Adipocyte (in vitro differentiated cells): ENCODE results near the gene SLK.

Source experiments
- DNase-seq: peaks from one replicate; pipeline ENCODE4 v3.0.0-alpha.2; 2015; ENCODE audit warnings: low read depth
- H3K27me3 ChIP-seq: replicated peaks from 2 replicates; pipeline ENCODE4 v1.7.0; 2013; ENCODE audit warnings: mild to moderate bottlenecking, low read length, moderate library complexity; ENCODE audit not compliant: control insufficient read depth, insufficient read depth
- H3K36me3 ChIP-seq: 2 replicates; pipeline ENCODE4 v1.7.0; 2013; ENCODE audit warnings: low read length, mild to moderate bottlenecking, moderate library complexity; ENCODE audit not compliant: control insufficient read depth, insufficient read depth, severe bottlenecking
- H3K4me1 ChIP-seq: 2 replicates; pipeline ENCODE4 v1.7.0; 2013; ENCODE audit warnings: mild to moderate bottlenecking, low read length, moderate library complexity; ENCODE audit not compliant: control insufficient read depth, insufficient read depth
- H3K4me3 ChIP-seq: 2 replicates; pipeline ENCODE4 v1.7.0; 2013; ENCODE audit warnings: mild to moderate bottlenecking, low read length, moderate library complexity
- H3K9ac ChIP-seq: 2 replicates; pipeline ENCODE4 v1.7.0; 2013; ENCODE audit warnings: mild to moderate bottlenecking, low read length, moderate library complexity
- H3K9me3 ChIP-seq: 2 replicates; pipeline ENCODE4 v1.7.0; 2013; ENCODE audit warnings: mild to moderate bottlenecking, low read length, moderate library complexity; ENCODE audit not compliant: control insufficient read depth

Gene SLK

DNA sequence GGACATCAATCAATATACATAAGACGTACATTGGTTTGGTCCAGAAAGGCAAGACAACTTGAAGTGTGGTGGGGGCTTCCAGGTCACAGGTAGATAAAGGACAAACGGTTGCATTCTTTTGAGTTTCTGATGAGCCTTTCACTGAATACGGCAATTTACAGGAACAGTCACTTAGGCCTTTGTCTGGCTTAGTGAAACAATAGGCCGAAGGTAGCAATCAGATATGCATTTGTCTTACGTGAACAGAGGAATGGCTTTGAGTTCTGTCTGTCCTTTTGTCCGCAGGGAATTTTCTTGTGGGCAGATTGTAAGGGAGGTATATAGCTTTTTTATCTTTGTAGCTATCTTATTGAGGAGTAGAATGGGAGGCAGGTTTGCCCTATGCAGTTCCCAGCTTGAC lies 38.2 kb upstream of the SLK start:
- no peaks in the 10 kb centered on the region for H3K36me3 ChIP-seq
- H3K27me3 ChIP-seq, result no peaks in the 10 kb centered on the region
- H3K9ac ChIP-seq, result no peak overlapping the region
- no peak for DNase-seq
- no peak overlapping the region for H3K4me3 ChIP-seq
- no peaks in the 10 kb centered on the region for H3K4me1 ChIP-seq
- H3K9me3 ChIP-seq, result no peaks in the 10 kb centered on the region

DNA sequence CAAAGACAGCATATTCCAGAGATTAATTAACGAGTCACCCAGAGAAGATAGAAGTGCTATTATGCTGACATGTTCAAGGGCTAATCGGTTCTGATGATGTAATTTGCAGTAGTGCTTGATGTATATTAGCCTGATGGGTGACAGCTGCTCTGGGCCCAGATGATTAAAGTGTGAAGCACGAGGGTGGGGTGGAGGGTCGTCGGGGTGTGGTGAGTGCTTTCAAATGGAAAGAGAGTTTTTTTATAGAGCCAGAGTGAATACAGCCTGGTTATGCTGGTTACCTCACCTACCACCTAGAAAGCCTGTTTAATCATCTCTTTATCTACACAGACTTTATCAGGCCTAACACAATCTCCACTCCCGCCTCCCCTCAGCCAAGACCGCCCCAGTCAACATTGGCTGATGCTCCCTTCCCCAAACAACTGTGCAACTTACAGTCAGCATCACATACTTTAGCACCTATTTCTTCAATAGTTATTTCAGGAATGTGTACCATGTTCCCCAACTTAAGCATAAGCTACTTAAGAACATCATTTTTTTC lies 37.5 kb upstream of the SLK start:
- Histone ChIP-seq H3K27me3 (no peaks in the 10 kb centered on the region), H3K36me3 (no peaks in the 10 kb centered on the region), H3K9ac (no peak overlapping the region), H3K9me3 (no peaks in the 10 kb centered on the region), H3K4me3 (no peak overlapping the region), H3K4me1 (no peaks in the 10 kb centered on the region)
- no peak for DNase-seq

DNA sequence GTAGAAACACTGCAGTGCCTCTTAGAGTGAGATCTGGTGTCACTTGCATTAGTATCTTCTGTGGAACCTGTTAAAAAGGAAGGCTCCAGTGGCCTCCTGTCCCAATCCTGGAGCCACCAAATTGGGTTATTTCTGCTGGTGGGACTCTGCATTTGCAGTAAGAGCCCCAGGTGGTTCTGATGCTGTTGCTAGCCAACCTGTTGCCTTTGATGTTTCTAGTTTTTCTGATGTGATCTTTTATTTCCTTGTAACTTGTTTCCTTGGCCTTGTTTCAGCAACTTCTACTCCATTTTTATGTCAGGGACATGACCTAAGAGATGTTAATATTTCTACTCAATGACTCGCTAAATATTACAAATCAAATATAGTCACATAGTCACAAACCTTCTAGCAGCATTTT lies 36.5 kb upstream of the SLK start:
- no peaks in the 10 kb centered on the region for H3K9me3 ChIP-seq
- no peak for DNase-seq
- no peaks in the 10 kb centered on the region for H3K4me1 ChIP-seq
- no peak overlapping the region for H3K4me3 ChIP-seq
- no peak overlapping the region for H3K9ac ChIP-seq
- no peaks in the 10 kb centered on the region for H3K36me3 ChIP-seq
- H3K27me3 ChIP-seq, result no peaks in the 10 kb centered on the region

DNA sequence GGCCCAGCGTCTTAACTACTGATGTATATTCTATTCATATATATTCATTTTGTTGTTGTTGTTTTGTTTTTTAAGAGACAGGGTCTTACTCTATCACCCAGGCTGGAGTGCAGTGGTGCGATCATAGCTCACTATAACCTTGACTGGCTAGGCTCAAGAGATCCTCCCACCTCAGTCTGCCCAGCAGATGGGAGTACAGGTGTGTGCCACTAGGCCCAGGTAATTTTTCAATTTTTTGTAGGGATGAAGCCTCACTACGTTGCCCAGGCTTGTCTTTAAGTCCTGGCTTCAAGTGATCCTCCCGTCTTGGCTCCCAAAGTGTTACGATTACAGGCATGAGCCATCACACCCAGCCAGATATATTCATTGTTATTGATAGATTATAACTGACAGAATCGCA lies 36.1 kb upstream of the SLK start:
- Histone ChIP-seq H3K9ac (no peak overlapping the region), H3K4me1 (no peaks in the 10 kb centered on the region), H3K4me3 (no peak overlapping the region), H3K27me3 (no peaks in the 10 kb centered on the region), H3K9me3 (no peaks in the 10 kb centered on the region), H3K36me3 (no peaks in the 10 kb centered on the region)
- DNase-seq, result no peak

DNA sequence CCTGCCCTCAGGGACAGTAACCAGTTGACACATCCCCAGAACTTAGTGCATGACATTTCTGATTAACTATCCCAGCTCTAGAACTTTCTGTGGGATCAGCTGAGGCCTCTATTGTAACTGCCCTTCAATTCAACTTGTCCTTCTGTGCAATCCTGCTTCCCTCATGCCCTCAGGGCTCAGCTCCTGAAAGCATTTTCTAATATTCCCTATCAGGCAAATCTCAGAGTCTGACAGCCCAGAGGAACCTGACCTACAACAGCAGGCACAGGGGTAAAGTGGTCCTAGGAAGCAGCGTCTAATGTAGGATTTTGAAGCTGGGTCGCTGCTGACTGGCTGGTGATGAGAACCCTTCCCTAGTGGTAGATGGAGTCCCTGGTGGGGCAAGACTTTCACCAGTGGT lies 35.3 kb upstream of the SLK start:
- Histone ChIP-seq H3K4me1 (no peaks in the 10 kb centered on the region), H3K36me3 (no peaks in the 10 kb centered on the region), H3K9ac (no peak overlapping the region), H3K4me3 (no peak overlapping the region), H3K9me3 (no peaks in the 10 kb centered on the region), H3K27me3 (no peaks in the 10 kb centered on the region)
- no peak for DNase-seq

DNA sequence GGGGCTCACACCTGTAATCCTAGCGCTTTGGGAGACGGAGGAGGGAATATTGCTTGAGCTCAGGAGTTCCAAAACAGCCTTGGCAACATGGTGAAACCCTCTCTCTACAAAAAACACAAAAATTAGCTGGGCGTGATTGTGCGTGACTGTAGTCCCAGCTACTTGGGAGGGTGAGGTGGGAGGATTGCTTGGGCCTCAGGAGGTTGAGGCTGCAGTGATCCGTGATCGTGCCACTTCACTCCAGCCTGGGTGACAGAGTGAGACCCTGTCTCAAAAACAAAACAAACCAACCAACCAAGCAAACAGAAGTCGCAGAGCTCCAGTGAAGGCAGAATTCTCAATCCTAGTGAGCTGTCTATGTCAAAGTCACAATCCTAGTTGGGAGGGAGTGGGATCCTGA lies 34.7 kb upstream of the SLK start:
- no peaks in the 10 kb centered on the region for H3K36me3 ChIP-seq
- no peaks in the 10 kb centered on the region for H3K9me3 ChIP-seq
- no peak overlapping the region for H3K9ac ChIP-seq
- H3K27me3 ChIP-seq, result no peaks in the 10 kb centered on the region
- H3K4me3 ChIP-seq, result no peak overlapping the region
- DNase-seq, result no peak
- H3K4me1 ChIP-seq, result no peaks in the 10 kb centered on the region

DNA sequence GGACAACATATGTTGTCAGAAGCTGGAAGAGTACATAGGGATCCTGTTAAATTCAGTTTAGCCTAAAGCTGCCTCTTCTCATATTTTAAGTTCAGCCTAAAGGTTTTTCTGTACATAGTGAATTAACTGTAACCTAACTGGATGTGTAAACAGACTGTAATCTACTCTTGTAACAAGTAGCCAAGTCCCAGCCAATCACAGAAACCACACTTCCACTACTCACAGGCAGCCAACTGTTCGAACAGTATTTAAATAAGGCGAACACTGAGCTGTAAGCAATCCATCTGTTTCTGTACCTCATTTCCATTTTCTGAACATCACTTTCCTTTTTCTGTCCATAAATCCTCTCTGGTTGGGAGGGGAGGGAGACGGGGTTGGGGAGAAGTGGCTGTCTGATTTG lies 34.0 kb upstream of the SLK start:
- H3K4me1 ChIP-seq, result no peaks in the 10 kb centered on the region

DNA sequence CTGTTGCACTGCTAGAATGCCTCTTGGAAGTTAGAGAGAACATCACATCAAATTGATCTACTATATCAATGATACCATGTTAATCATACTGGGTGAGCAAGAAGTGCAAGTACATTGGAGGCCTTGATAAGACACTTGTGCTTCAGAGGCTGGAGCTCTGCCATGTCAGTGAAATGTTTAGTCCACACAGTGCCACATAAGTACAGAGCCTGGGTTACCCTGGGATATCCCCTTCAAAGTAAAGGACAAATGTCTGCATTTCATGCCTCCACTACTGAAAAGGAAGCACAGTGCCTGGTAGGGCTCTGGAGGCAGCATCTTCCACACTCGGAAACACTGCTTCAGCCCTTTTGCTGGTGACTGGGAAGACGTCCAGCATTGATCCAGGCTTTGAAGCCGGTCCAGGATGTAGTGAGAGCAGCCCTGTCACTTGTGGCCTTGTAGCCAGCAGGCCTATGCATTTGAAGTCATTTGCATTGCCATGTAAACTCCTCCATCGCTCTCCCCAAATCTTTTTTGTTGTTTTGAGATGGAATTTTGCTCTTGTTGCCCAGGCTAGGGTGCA lies 33.3 kb upstream of the SLK start:
- H3K9ac ChIP-seq, result no peak overlapping the region
- no peak overlapping the region for H3K4me3 ChIP-seq
- no peaks in the 10 kb centered on the region for H3K9me3 ChIP-seq
- no peaks in the 10 kb centered on the region for H3K27me3 ChIP-seq
- no peak for DNase-seq
- no peaks in the 10 kb centered on the region for H3K4me1 ChIP-seq
- no peaks in the 10 kb centered on the region for H3K36me3 ChIP-seq

More for the DNA sequence above, 34.0 kb upstream of the SLK start:
- H3K9me3 ChIP-seq, result no peaks in the 10 kb centered on the region
- no peaks in the 10 kb centered on the region for H3K36me3 ChIP-seq
- no peak overlapping the region for H3K9ac ChIP-seq
- DNase-seq, result no peak
- no peak overlapping the region for H3K4me3 ChIP-seq
- no peaks in the 10 kb centered on the region for H3K27me3 ChIP-seq

DNA sequence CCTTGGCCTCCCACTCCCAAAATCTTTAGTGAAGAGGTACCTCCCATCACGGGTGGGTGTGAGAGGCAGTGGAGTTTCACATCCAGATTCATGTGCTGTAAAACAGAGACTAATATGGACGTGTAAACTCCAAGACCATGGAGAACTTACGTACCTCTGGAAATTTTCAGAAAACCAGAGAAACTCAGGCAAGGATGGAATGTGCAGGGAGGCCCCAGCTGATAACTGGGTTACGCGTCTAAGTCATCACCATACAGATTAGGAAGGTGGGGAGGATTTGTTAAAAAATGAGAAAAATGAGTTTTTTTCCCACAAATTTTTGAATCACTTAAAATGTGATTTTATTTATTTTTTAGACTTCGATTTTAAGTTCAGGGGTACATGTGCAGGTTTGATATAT lies 32.6 kb upstream of the SLK start:
- Histone ChIP-seq H3K27me3 (no peaks in the 10 kb centered on the region), H3K9me3 (no peaks in the 10 kb centered on the region), H3K36me3 (no peaks in the 10 kb centered on the region), H3K4me3 (no peak overlapping the region), H3K4me1 (no peaks in the 10 kb centered on the region), H3K9ac (no peak overlapping the region)
- DNase-seq, result no peak

DNA sequence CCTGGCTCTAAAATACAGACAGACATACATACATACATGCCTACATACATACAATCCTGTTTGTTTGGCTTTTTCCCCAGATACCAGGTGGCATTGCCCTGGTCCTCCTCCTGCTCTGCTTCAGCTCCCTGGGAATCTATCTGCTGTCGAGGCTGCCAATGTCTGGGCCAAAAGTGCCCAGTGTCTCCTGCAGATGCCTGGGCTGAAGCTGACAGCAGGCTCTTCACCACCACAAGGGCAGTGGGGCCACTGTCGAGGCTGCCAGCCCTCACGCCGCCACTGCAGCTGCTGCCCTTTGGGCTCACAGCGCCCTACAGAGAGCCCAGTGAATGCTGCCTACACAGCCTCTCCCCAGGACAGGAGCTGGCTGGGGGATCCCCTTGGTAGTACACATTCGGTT lies 30.9 kb upstream of the SLK start:
- H3K27me3 ChIP-seq, result no peaks in the 10 kb centered on the region
- H3K4me3 ChIP-seq, result no peak overlapping the region
- H3K4me1 ChIP-seq, result no peaks in the 10 kb centered on the region
- DNase-seq, result no peak
- no peak overlapping the region for H3K9ac ChIP-seq
- H3K9me3 ChIP-seq, result no peaks in the 10 kb centered on the region
- H3K36me3 ChIP-seq, result no peaks in the 10 kb centered on the region

DNA sequence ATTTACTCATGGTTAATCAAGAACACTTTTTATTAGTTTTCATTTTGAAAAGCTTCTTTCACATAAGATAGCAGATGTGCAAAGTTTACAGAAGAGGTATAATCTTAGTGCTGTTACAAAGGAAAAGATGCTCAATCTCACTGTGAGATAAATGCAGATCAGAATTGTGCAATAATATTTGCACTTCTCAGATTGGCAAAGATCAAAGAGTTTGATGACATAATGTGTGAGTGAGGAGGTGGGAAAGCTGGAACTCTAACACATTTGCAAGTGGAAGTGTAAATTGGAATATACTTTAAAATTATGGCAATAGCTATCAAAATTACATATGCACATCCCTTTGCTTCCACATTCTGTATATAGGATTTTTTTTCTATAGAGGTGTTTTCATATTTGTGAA lies 27.4 kb upstream of the SLK start:
- H3K9ac ChIP-seq, result no peak overlapping the region
- H3K4me1 ChIP-seq, result no peaks in the 10 kb centered on the region
- H3K36me3 ChIP-seq, result no peaks in the 10 kb centered on the region
- no peaks in the 10 kb centered on the region for H3K9me3 ChIP-seq
- no peak for DNase-seq
- H3K4me3 ChIP-seq, result no peak overlapping the region
- H3K27me3 ChIP-seq, result no peaks in the 10 kb centered on the region

DNA sequence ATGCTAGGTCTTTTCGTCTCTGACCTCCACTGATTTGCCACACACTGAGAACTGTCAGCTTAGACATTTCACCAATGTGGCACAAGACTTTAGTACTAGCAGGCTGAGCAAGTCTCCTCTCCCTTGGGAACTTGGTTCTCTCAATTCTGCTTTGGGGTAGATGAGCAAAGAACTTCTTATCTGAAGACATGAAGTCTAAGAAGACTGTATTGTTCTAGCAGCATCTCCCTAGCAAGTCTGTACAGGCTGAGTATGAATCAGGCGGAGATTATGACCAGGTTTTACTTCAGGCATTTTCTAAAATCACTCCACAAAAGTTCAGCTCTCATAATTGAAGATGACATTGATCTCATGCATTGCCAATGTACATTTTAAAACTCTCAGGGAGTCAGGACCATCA lies 25.1 kb upstream of the SLK start:
- H3K9me3 ChIP-seq, result no peaks in the 10 kb centered on the region
- no peaks in the 10 kb centered on the region for H3K27me3 ChIP-seq
- H3K4me1 ChIP-seq, result no peaks in the 10 kb centered on the region
- no peaks in the 10 kb centered on the region for H3K36me3 ChIP-seq
- no peak for DNase-seq
- no peak overlapping the region for H3K9ac ChIP-seq
- H3K4me3 ChIP-seq, result no peak overlapping the region
